ENCODE results near the gene ALG12. TPM values are rescaled to one million over a fixed set of nuclear protein-coding genes. Genes with fewer than 3 reads are reported as not detected.

Gene ALG12
- total and polyA plus RNA-seq, 2 of the 13 experiments (the other 11 are each of a cell fraction or from before 2014, with no cell fraction given), result 7.8 to 15.8 TPM

GRCh38 chr22:49946612-49947295 is 28.5 kb upstream of the ALG12 start (continued):
- TF ChIP-seq AFF4 (CRISPR knock-in tag; IDR thresholded peaks at IDR 0.05) (0 out of 2 replicates have a peak, but pooled peaks have one; percentile 1), HMGA1 (CRISPR knock-in tag; conservative IDR thresholded peaks at IDR 0.05) (no peak), ZFP91 (CRISPR knock-in tag; IDR thresholded peaks at IDR 0.05; ENCODE audit: borderline replicate concordance) (peak; percentile 43; the same call in 1 of the 2 replicates), PATZ1 (CRISPR knock-in tag; IDR thresholded peaks at IDR 0.05) (peak; percentile 77), ZNF567 (CRISPR knock-in tag; IDR thresholded peaks at IDR 0.05; ENCODE audit: borderline replicate concordance) (0 out of 2 replicates have a peak, but pooled peaks have one; percentile 61), ZNF597 (CRISPR knock-in tag; IDR thresholded peaks at IDR 0.05) (no peak), PAF1 (CRISPR knock-in tag; IDR thresholded peaks at IDR 0.05) (no peak), PHF5A (CRISPR knock-in tag; IDR thresholded peaks at IDR 0.05; ENCODE audit: low read depth, unreplicated experiment) (peak; percentile 68), IRF2 (CRISPR knock-in tag; IDR thresholded peaks at IDR 0.05) (0 out of 2 replicates have a peak, but pooled peaks have one; percentile 25), ZHX2 (IDR thresholded peaks at IDR 0.05; ENCODE audit: low read depth) (no peak), ZHX2 (CRISPR knock-in tag; IDR thresholded peaks at IDR 0.05; ENCODE audit: borderline replicate concordance) (no peak)
